H9 (cell line): ENCODE results near the gene DSG4. TPM values are rescaled to one million over a fixed set of nuclear protein-coding genes. Genes with fewer than 3 reads are reported as not detected.

Source experiments
- DNase-seq: peaks from one replicate; pipeline ENCODE4 v3.0.0-alpha.2; 2017
- H2AFZ ChIP-seq: one replicate; pipeline ENCODE4 v1.6.1; 2013; ENCODE audit warnings: mild to moderate bottlenecking, low read length, control low read depth, moderate library complexity
- H2AK5ac ChIP-seq: 2 replicates; pipeline ENCODE4 v1.6.1; 2013; ENCODE audit warnings: low read length, control low read depth, mixed read lengths; ENCODE audit not compliant: insufficient read length
- H2BK120ac ChIP-seq: one replicate; pipeline ENCODE4 v1.6.1; 2013; ENCODE audit warnings: low read depth, mild to moderate bottlenecking, low read length, control low read depth, inconsistent platforms; ENCODE audit not compliant: poor library complexity, severe bottlenecking
- H2BK12ac ChIP-seq: 2 replicates; pipeline ENCODE4 v1.6.1; 2013; ENCODE audit warnings: low read length, control low read depth, mixed read lengths, low read depth; ENCODE audit not compliant: insufficient read length
- H2BK15ac ChIP-seq: 2 replicates; pipeline ENCODE4 v1.6.1; 2013; ENCODE audit warnings: low read depth, low read length, control low read depth
- H2BK20ac ChIP-seq: one replicate; pipeline ENCODE4 v1.6.1; 2013; ENCODE audit warnings: low read depth, mild to moderate bottlenecking, low read length, control low read depth, inconsistent platforms; ENCODE audit not compliant: poor library complexity, severe bottlenecking
- H2BK5ac ChIP-seq: 2 replicates; pipeline ENCODE4 v1.6.1; 2013; ENCODE audit warnings: low read length, control low read depth, mixed read lengths; ENCODE audit not compliant: insufficient read length
- H3K14ac ChIP-seq: 2 replicates; pipeline ENCODE4 v1.6.1; 2013; ENCODE audit warnings: low read length, control low read depth; ENCODE audit not compliant: insufficient read depth
- H3K18ac ChIP-seq: 2 replicates; pipeline ENCODE4 v1.6.1; 2013; ENCODE audit warnings: low read depth, mild to moderate bottlenecking, mixed read lengths, low read length, control low read depth; ENCODE audit not compliant: insufficient read length
- H3K23ac ChIP-seq: 2 replicates; pipeline ENCODE4 v1.6.1; 2013; ENCODE audit warnings: low read length, control low read depth, mixed read lengths, low read depth; ENCODE audit not compliant: insufficient read length
- H3K23me2 ChIP-seq: 2 replicates; pipeline ENCODE4 v1.6.1; 2013; ENCODE audit warnings: low read depth, mild to moderate bottlenecking, mixed read lengths, low read length, control low read depth; ENCODE audit not compliant: insufficient read length, poor library complexity, severe bottlenecking
- H3K27ac ChIP-seq: 2 replicates; pipeline ENCODE4 v1.5.1; 2013; ENCODE audit warnings: low read length, control low read depth, mixed read lengths, low read depth; ENCODE audit not compliant: insufficient read length
- H3K27me3 ChIP-seq: 2 replicates; pipeline ENCODE4 v1.6.1; 2013; ENCODE audit warnings: low read length, control low read depth, inconsistent platforms; ENCODE audit not compliant: insufficient read depth
- H3K4ac ChIP-seq: 2 replicates; pipeline ENCODE4 v1.6.1; 2013; ENCODE audit warnings: low read depth, mild to moderate bottlenecking, control low read depth, inconsistent platforms, low read length, moderate library complexity
- H3K4me1 ChIP-seq: 2 replicates; pipeline ENCODE4 v1.6.1; 2013; ENCODE audit warnings: low read length, control low read depth, inconsistent platforms; ENCODE audit not compliant: insufficient read depth
- H3K4me2 ChIP-seq: 2 replicates; pipeline ENCODE4 v1.6.1; 2013; ENCODE audit warnings: low read length, control low read depth, mixed read lengths; ENCODE audit not compliant: insufficient read length, insufficient read depth
- H3K56ac ChIP-seq: 2 replicates; pipeline ENCODE4 v1.6.1; 2013; ENCODE audit warnings: low read depth, mild to moderate bottlenecking, mixed read lengths, low read length, control low read depth; ENCODE audit not compliant: insufficient read length
- H3K79me1 ChIP-seq: 2 replicates; pipeline ENCODE4 v1.6.1; 2013; ENCODE audit warnings: low read depth, mild to moderate bottlenecking, moderate library complexity, low read length, control low read depth, inconsistent platforms; ENCODE audit not compliant: insufficient read depth, poor library complexity, severe bottlenecking
- H3K79me2 ChIP-seq: 2 replicates; pipeline ENCODE4 v1.6.1; 2013; ENCODE audit warnings: low read length, control low read depth, inconsistent platforms; ENCODE audit not compliant: insufficient read depth
- H3K9ac ChIP-seq: 2 replicates; pipeline ENCODE4 v1.6.1; 2013; ENCODE audit warnings: low read length, control low read depth, mixed read lengths; ENCODE audit not compliant: insufficient read length; ENCODE audit errors: extremely low read depth
- H3K9me3 ChIP-seq: one replicate; pipeline ENCODE4 v1.6.1; 2013; ENCODE audit warnings: low read depth, low read length, inconsistent platforms; ENCODE audit not compliant: control insufficient read depth
- H3T11ph ChIP-seq: one replicate; pipeline ENCODE4 v1.6.1; 2013; ENCODE audit warnings: mild to moderate bottlenecking, low read length, control low read depth, inconsistent platforms
- H4K20me1 ChIP-seq: one replicate; pipeline ENCODE4 v1.6.1; 2013; ENCODE audit not compliant: control insufficient read depth, insufficient read length, insufficient read depth
- H4K5ac ChIP-seq: 2 replicates; pipeline ENCODE4 v1.6.1; 2013; ENCODE audit warnings: low read depth, mild to moderate bottlenecking, mixed read lengths, low read length, control low read depth; ENCODE audit not compliant: insufficient read length
- H4K8ac ChIP-seq: replicated peaks from 2 replicates; pipeline ENCODE4 v1.6.1; 2013; ENCODE audit warnings: low read length, control low read depth, mixed read lengths, low read depth; ENCODE audit not compliant: insufficient read length
- H4K91ac ChIP-seq: 2 replicates; pipeline ENCODE4 v1.6.1; 2013; ENCODE audit warnings: low read depth, mild to moderate bottlenecking, moderate library complexity, mixed read lengths, low read length, control low read depth; ENCODE audit not compliant: insufficient read length
- H3K27ac Mint-ChIP-seq, 3 experiments: 2 replicates in 2 of 3; 3 replicates in 1 of 3; pipeline ENCODE4 v1.8.0; 2020 to 2021; ENCODE audit warnings: mixed read lengths in 3 of 3, mild to moderate bottlenecking in 1 of 3, moderate library complexity in 1 of 3
- H3K27me3 Mint-ChIP-seq: 2 replicates; pipeline ENCODE4 v1.8.0; 2021; ENCODE audit warnings: low read depth, mild to moderate bottlenecking, moderate library complexity, mixed read lengths
- H3K36me3 Mint-ChIP-seq, 3 experiments: 2 replicates in 2 of 3; 3 replicates in 1 of 3; pipeline ENCODE4 v1.8.0; 2020 to 2021; ENCODE audit warnings: low read depth in 3 of 3, mixed read lengths in 3 of 3; ENCODE audit not compliant: insufficient read depth in 1 of 3
- H3K4me1 Mint-ChIP-seq, 2 experiments: 2 replicates each; pipeline ENCODE4 v1.8.0; 2020; ENCODE audit warnings: mixed read lengths in 2 of 2
- H3K4me3 Mint-ChIP-seq, 2 experiments: 2 replicates in 1 of 2; 3 replicates in 1 of 2; pipeline ENCODE4 v1.8.0; 2020 to 2021; ENCODE audit warnings: mild to moderate bottlenecking in 2 of 2, mixed read lengths in 2 of 2, moderate library complexity in 1 of 2
- H3K9me3 Mint-ChIP-seq, 2 experiments: 2 replicates in 1 of 2; 3 replicates in 1 of 2; pipeline ENCODE4 v1.8.0; 2020; ENCODE audit warnings: mild to moderate bottlenecking in 2 of 2, mixed read lengths in 2 of 2, moderate library complexity in 1 of 2
- WGBS: extraction: QIAGEN DNeasy Blood & Tissue Kit; methylation state at CpG from one replicate; pipeline ENCODE4 v1.1.7; 2013; ENCODE audit warnings: missing lambda C conversion rate, low lambda C conversion rate, mixed read lengths; ENCODE audit not compliant: insufficient read length; ENCODE audit errors: extremely low coverage; 5-methylcytosine and 5-hydroxymethylcytosine counted together
- total RNA-seq: library from RNA; stranded (reverse); gene quantifications from 2 replicates; pipeline ENCODE4 v1.2.1, GENCODE V29; 2021
- TF ChIP-seq, protein P1 (sequence below): fragments of 200-600 bp; sonication (generic); conservative IDR thresholded peaks from 3 replicates; pipeline ENCODE4 v1.8.0; 2021; ENCODE audit warnings: antibody characterized with exemption, mild to moderate bottlenecking

The DSG4 gene
- total RNA-seq, 1 experiment from 2014 or later, result not detected

DNA sequence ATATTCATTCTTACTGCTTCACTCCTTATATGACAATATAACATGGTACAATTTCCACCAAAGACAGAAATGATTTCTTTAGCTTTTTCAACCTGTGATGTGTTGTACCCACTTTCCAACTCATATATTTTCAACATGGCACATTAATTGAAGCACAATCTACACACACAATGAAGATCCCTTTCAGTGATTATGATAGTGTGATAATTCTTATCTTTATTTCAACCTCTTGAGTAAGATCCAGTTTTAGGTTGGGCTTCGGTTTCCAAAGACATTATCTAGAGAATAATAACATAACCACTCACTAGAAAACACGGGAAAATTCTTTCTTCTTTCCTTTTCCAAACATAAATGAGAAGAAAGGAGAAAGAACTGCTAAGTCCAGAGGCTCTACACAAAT, 67.6 kb downstream of the DSG4 start:
- Histone ChIP-seq H3K56ac (no peak overlapping the region), H2AK5ac (no peak overlapping the region), H3K9ac (no peak overlapping the region), H3K27ac (no peak overlapping the region), H3K4me1 (no peaks in the 10 kb centered on the region), H3K23me2 (no peaks in the 10 kb centered on the region), H2BK15ac (no peak overlapping the region), H3K23ac (no peak overlapping the region), H2AFZ (no peak overlapping the region), H3K4ac (no peak overlapping the region), H3K79me1 (no peaks in the 10 kb centered on the region), H2BK20ac (no peak overlapping the region), H4K91ac (no peak overlapping the region), H3K27me3 (no peaks in the 10 kb centered on the region), H2BK120ac (no peak overlapping the region), H3K18ac (no peak overlapping the region), H4K8ac (no peak overlapping the region), H3K79me2 (no peaks in the 10 kb centered on the region), H3K14ac (no peak overlapping the region), H4K5ac (no peak overlapping the region), H3K4me2 (no peak overlapping the region), H2BK12ac (no peak overlapping the region), H2BK5ac (no peak overlapping the region), H4K20me1 (no peaks in the 10 kb centered on the region), H3T11ph (no peak overlapping the region), H3K9me3 (no peaks in the 10 kb centered on the region)
- H3K4me1 Mint-ChIP-seq, result peaks cover 0 to 4% of the 10 kb centered on the region in 2 experiments; a peak in 1 of 4 replicates
- TF ChIP-seq, protein P1, sequence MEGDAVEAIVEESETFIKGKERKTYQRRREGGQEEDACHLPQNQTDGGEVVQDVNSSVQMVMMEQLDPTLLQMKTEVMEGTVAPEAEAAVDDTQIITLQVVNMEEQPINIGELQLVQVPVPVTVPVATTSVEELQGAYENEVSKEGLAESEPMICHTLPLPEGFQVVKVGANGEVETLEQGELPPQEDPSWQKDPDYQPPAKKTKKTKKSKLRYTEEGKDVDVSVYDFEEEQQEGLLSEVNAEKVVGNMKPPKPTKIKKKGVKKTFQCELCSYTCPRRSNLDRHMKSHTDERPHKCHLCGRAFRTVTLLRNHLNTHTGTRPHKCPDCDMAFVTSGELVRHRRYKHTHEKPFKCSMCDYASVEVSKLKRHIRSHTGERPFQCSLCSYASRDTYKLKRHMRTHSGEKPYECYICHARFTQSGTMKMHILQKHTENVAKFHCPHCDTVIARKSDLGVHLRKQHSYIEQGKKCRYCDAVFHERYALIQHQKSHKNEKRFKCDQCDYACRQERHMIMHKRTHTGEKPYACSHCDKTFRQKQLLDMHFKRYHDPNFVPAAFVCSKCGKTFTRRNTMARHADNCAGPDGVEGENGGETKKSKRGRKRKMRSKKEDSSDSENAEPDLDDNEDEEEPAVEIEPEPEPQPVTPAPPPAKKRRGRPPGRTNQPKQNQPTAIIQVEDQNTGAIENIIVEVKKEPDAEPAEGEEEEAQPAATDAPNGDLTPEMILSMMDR, result no peak
- no peaks in the 10 kb centered on the region for H3K27me3 Mint-ChIP-seq
- no peaks in the 10 kb centered on the region for H3K9me3 Mint-ChIP-seq
- no peak for DNase-seq
- WGBS, result no CpG with 5 or more reads among the region's 2 CpGs
- no peak overlapping the region for H3K27ac Mint-ChIP-seq
- H3K4me3 Mint-ChIP-seq, result no peak overlapping the region
- no peaks in the 10 kb centered on the region for H3K36me3 Mint-ChIP-seq
